HG03095 (cell line): Measurements from ENCODE around the gene VPS16.

Experiments
- ATAC-seq: cut with Tn5 transposase; IDR thresholded peaks from one replicate; pipeline ENCODE4 v1.9.1; 2021; ENCODE audit warnings: moderate library complexity; ENCODE audit not compliant: unreplicated experiment

Gene VPS16

DNA sequence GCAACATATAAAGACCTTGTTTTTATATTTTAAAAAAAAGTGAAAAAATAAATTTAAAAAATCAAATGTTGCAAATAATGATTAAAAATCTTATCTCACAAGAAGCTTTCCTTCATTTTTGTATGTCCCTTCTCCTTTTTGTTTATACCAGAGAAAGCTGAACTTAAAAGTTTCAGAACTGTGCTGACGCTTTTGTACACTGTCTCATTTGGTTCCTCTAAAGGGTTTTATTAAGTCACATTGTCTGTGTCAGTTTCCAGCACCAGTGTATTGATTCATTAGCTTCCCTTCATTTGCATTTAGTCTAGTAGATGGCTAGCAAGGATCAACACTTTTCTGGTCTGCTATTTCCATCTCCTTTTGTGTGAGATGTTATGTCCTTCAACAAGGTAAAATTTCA is 6.8 kb upstream of the VPS16 start:
- no peak for ATAC-seq

DNA sequence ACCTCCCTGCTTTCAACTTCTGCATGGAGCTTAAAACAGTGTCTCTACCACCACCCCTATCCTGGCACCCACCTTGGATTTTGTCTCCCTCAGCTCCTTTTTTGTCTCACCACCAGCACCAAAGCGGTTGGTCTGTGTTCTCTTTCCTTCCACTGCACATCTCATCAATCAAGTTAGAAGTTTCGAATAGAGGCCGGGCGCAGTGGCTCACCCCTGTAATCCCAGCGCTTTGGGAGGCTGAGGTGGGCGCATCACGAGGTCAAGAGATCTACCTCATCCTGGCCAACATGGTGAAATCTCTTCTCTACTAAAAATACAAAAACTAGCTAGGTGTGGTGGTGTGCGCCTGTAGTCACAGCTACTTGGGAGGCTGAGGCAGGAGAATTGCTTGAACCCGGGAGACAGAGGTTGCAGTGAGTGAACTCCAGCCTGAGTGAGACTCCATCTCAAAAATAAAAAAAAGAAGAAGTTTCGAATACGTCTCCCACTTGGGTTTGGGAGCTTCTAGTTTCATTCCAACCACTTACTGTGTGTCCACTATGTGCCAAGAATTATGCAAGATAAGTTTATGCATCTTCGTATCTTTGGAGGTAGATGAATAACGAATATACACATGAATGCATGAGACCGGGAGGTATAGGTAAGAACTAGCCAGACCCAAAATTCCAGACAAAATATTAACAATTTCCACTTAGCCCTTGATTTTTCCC is 6.0 kb upstream of the VPS16 start:
- ATAC-seq = no peak

DNA sequence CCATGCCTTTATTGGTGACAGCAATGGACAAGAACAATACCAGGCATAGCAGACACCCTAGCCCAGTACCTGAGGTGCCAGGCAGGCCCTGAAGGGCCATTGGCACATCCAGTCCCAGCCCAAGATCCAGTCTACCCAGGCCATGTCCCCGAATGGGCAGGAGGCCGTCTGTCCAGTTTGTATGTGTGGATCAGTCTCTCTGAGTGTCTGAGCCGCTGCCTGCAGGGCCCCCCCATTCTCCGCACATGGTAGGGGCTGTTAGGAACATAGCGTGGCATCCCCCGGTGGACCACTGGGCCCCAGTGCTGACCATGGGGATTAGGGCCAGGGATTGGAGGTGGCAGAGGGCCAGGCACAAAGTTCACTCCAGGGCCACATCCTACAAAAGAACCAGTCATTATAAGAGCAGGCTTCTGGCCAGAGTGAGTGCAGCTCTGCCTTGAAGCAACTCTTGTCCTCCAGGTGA is 5.2 kb upstream of the VPS16 start:
- no peak for ATAC-seq

DNA sequence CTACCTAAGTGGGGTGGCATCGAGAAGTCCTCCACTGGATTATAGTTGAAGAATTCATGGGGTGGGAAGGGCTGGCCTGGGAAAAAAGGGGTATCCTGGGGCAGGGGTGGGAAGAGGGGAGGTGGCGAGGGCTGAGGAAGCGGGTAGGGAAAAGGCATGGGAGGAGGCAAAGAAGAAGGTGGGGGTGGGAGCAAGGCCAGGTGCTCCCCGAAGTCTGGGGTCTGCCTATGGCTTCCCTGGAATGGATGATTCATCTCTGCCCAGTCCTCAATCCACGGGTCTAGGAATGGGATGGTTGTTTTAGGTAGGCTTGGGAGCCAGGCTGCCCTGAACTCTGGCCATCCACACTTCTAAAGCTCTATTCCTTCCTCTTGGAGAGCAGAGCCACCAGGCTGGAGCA is 4.5 kb upstream of the VPS16 start:
- no peak for ATAC-seq

DNA sequence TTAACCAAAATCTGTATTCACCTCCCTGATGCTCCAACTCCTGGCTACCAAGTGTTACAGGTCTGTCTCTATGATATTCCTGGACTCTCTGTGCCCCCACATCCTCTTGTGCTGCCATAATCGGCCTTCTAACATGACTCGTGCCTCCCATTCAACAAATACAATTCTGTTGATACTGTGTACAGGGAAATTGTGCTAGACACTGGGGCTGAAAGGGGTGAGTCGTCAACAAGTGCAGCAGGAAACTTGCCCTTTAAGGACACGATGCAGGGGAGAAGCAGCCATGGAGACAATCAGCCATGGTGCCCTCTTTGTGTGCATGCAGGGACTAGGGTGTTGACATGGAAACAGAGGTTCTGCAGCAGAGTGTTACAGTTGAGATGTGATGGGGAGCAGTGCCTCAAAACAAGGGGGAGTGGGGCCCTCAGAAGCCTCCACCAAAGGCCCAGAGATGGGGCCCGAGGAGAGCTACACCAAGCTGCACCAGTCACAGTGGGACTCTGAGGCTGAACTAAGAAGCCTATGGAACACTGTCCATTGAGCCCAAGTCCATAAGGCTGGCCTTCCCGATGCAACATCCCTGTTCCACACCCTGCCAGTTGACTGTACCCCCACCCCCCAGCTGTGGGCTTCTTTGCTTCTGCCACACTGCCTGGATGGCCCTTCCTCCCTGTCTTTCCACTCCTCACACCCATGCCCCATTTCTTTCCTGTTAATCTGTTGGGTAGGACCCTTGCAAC is 3.2 kb upstream of the VPS16 start:
- ATAC-seq = no peak

DNA sequence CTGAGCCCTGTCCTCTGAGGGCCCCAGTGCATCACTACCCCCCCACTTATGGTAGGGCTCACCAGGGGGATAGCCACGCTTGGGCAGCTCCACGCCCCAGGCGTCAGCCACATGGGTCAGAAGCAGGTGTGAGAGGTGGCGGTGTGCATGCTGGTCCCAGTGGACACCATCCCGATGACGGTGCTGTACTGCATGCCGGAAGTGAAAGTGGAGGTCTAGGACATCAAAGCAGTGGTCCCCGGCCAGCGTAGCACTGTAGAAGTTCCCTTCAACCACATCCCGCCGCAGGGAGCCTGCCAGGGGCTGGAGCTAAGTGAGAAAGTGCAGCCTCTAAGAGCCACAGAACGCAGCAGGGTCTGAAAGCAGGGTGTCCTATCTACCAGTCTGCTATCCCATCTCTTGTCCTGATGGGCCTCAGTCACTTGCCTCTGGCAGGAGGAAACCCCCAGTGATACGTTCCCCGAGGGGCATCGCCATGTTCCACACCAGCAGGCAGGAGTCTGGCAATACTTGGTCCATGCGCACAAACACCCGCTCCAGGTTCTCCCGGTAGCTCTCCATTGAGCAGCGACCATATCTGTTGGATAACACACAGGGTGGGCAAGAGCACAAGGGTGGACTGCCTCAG is 2.3 kb upstream of the VPS16 start:
- ATAC-seq = no peak

DNA sequence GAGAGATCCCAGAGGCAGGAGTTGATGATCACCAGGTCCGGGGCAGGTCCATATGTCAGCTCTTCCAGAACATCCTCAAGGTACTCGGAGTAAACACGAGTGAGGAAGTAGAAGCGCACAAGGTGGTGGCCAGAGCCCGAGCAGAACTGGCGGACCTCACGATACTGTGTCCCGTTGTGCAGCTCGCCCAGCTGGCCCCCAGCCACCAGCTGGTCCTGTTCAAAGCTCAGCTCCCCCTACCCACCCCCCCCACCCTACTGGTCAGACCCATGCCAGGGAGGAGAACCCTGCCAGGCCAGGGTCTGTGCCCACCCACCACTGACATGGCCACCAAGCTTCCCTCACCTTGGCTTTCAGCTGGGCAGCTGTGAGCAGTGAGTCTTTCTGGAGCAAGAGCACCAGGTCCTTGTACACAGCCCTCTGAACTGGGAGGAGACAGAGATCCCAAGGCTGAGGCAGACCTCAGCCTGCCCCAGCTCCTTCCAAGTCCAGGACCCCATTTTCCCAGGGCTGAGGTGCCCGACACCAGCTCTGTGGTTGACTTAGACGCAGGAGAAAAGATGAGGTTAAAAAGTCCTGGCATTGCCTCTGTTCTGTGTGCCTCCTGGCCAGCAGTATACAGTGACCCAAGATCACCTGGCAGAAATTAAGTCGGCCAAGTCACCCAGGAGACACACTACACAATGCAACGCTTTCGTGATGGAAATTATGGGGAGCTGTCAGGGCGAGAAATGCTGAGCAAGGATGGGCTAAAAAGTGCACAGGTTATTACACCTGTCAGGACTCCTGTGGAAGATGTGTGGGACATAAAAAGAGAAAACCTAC is 1.5 kb upstream of the VPS16 start:
- no peak for ATAC-seq

DNA sequence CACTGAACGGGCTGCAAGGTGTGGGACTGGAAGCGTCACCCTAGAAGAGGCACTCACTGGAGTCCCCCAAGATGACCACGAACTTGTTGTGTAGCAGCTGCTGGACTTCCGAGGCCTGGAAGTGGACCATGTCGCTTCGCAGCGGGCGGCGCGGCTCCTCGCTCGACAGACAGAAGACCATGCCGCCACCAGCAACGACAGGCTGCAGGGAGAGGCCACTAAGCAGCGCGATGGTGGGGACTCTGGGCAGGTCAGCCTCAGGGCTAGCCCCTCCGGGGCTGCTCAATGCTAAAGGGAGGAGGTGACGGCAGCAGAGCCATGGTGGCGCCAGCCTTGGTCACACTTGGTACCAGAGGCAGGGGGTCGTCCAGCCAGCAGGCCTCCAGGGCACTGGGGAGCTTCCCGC is 810 bp upstream of the VPS16 start:
- no peak for ATAC-seq

DNA sequence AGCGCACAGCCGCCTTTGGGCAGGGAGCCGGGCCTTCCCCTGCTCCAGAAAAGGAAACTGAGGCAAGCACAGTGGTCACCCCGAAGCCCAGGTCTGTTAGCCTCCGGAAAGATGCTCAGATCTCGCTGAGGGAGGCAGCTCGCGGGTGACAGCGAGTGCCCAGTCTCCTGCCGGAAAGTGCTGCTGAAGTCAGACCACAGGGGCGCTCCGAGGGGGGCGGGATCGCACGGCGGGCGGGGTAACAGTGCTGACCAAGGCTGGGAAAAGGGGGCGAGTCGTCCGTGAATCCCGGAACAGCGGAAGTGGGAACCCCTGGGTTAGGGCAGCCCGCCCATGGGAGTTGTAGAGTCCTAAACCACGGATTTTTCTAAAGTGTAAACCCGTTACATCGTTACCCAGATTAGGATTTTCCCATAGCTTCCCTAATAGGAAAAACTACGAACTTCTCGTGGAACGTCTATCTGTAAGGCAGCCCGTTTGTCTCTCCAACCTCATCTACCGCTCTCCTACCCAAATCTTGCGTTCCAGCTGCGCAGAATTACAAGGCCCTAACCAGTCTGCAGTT is 504 bp downstream of the VPS16 start:
- peak; percentile 18 for ATAC-seq

DNA sequence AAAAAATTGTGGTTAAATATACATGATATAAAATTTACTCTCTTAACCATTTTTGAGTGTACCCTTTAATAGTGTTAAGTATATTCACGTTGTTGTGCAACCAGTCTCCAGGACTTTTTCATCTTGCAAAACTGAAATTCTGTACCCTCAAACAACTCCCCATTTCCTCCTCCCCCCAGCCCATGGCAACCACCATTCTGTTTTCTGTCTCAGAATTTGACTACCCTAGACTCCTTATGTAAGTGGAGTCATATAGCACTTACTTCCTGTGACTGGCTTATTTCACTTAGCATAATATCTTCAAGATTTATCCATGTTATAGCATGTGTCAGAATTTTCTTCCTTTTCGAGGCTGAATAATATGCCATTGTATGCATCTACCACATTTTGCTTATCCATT is 5.1 kb downstream of the VPS16 start:
- no peak for ATAC-seq

DNA sequence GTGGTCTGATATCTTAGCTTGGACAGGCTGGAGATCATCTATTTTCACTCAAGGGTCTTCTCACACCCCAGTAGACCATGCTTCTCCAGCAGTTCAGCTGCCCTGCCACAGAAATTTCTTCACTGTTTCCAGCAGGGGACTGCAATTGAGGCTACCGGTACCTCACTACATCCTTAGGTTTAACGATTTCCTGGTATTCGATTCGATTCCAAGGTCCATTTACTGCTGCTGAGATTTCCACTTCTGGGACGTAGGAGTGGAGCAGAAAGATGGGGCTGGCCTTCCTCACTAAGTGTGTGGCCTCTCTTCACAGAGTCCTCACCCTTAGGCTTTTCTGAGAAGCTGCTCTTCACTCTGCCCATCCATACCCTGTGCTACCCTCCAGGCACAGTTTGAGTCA is 6.2 kb downstream of the VPS16 start:
- ATAC-seq = no peak

DNA sequence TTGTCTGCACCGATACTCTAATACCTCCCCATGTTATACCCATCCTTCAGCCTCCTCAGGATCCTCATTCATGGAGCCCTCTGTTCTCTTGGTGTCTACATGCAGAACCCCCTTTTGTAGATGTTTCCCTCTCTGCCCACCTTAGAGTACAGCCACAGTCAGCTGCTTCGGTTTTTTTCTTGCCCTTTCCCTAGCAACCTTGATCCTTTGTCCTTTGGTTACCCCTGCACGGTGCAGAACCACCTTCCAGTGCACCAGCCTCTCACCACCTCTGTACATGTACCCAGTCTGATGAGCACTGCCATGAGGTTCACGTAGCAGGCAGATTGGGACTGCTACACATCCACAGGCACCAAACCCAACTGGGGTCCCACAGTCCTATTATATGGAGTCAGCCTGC is 7.3 kb downstream of the VPS16 start:
- ATAC-seq = no peak

DNA sequence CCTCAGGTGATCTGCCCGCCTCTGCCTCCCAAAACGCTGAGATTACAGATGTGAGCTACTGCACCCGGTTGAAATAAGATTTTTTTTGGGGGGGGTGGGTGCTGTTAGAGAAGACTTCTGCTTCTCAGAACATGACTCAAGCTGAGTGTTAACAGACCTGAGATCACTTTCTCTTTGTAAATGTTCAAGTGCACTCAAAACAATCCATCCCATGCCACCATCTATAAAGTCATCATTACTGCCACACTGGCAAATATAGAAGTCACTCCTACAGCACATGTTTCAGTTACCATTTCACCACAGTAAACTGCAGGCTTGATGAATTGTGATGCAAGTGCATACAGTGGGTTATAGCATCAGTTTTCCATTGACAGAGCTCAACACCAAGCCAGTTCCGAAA is 9.0 kb downstream of the VPS16 start:
- ATAC-seq = no peak

DNA sequence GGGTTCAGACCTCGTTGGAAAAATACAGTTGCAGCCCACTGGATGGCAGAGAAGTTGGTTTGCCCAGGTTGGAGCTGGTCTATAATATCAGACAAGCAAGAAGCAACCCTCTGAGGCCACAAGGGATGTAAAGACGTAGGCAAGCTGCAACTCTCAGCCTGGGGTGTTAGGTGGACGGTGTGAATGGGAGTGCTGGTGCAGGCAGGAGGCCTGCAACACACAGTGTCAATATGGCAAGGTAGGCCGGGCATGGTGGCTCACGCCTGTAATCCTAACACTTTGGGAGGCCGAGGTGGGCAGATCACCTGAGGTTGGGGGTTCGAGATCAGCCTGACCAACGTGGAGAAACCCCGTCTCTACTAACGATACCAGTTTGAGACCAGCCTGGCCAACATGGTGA is 10.5 kb downstream of the VPS16 start:
- no peak for ATAC-seq

DNA sequence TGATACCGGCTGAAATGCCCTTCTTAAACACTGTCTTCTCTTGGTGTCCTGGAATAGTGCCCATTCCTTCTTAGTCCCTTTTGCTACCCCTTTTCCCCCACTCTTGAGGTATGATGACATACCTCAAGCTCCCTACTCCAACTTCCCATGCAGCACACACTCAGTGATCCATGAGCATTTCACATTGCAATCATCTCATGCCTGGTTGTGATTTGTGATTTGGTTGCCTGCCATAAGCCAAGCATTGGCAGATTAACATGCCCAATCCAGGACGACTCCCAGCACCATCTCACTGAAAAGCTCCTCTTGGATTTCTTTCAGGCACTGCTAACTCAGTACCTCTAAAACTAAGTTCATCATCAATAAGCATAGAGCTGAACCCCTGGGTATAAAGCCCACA is 18.0 kb downstream of the VPS16 start:
- no peak for ATAC-seq

DNA sequence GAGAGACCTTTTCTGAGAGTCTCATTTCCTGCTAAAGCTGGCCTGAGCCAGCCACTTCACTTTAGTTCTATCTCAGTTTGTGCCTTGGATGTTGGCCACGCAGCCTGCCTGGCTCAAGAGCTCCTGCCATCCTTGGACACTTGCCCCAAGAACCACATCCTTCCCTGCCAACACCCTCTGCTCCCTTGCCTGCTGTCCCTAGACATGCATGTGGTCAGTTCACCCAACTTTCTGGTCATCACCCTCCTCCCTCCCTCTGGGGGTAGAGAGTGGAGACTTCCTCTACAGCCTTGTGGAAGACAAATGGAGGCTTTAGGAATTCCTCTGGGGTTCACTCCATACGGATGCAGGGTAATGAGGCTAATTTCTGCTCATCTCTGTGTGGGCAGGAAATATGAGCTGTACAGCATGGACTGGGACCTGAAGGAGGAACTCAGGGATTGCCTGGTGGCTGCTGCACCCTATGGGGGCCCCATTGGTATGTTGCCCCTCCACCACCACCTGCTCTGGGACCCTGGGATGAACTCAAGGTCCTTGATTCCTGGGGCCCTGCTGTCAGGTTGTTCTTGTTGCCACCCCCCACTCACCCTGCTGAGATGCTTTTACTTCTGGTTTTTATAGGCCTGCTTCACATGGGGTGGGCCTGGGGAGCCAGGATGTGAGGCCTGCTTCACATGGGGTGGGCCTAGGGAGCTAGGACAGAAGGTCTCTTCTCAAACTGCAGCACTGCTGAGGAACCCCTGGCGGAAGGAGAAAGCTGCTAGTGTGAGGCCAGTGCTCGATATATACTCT is 19.0 kb downstream of the VPS16 start:
- no peak for ATAC-seq

DNA sequence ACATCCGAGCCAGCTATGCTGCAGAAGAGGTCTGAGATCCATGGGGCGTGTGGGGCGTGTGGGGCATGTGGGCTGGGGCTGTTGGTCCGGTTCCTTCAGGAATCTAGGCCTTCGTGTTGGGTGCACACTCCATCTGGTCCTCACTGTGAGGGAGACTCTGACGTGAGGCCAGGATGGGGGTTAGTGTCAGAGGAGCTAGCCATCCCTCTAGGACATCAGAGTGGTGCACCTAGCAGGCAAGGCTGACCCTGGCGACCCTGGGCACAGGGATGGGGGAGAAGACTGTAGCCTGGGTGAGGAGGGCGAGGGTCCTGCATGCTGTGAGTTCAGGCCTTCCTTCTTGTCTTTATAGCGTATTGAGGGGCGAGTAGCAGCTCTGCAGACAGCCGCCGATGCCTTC is 24.1 kb downstream of the VPS16 start:
- no peak for ATAC-seq

DNA sequence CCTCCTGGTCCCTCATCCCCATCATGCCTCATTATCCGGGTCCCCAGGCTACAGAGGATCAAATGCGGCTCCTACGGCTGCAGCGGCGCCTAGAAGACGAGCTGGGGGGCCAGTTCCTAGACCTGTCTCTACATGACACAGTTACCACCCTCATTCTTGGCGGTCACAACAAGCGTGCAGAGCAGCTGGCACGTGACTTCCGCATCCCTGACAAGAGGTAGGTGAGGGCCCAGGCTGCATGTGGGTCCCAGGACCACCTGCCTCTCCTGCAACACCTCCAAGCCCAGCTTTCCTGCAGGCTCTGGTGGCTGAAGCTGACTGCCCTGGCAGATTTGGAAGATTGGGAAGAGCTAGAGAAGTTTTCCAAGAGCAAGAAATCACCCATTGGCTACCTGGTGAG is 24.6 kb downstream of the VPS16 start:
- no peak for ATAC-seq

DNA sequence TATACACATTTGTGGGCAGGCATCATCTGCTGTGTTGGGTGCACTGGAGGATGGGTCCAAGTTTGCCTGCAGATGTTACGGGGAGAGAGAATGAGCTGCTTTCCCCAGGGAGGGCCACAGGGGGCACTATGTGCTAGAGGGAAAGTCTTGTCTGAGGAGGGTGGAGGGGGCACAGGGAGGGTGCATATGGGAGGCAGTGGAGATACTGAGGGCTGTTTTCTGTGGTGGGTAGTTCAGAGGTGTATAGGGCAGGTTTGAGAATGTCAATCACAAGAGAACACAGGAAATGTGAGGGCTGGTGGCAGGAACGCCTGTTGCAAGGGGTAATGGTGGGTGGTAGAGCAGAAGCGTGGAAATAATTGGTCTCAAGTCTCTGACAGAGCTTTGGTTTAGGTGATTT is 25.1 kb downstream of the VPS16 start:
- no peak for ATAC-seq

DNA sequence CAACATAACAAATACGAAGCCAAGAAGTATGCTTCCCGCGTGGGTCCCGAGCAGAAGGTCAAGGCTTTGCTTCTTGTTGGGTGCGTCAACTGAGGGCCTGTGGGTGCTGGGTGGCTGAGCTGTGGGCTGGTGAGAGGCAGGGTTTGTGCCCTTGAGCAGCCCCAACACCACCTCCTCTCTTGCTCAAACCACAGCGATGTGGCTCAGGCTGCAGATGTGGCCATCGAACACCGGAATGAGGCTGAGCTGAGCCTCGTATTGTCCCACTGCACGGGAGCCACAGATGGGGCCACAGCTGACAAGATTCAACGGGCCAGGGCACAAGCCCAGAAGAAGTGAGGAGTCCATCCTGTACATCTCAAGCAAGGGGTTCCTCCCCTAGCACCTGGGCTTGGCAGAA is 25.7 kb downstream of the VPS16 start:
- no peak for ATAC-seq
